Measurements from ENCODE around the gene GSPT1. TPM values are rescaled to one million over a fixed set of nuclear protein-coding genes. Genes with fewer than 3 reads are reported as not detected.
"Not testable (repeated sequence)": the region's sequence is repeated elsewhere in the genome, so short reads cannot be mapped to it uniquely, and the experiment has no call there.

The GSPT1 gene
- polyA plus RNA-seq (ENCODE audit: insufficient read length in 3 of 3): 100 to 1,000 TPM in 2 of 3 donors, 10 to 100 TPM in 1; 100.0 to 117 (median 110) TPM
- long read RNA-seq, donor 1, full-length matches to known transcripts: 12 of 12 reads
- long read RNA-seq, donor 1, partial matches to known transcripts: 0 of 12 reads
- long read RNA-seq, donor 1, other reads (novel, unspliced or antisense): 0 of 12 reads
- long read RNA-seq, donor 2, full-length matches to known transcripts: 21 of 21 reads
- long read RNA-seq, donor 2, partial matches to known transcripts: 0 of 21 reads
- long read RNA-seq, donor 2, other reads (novel, unspliced or antisense): 0 of 21 reads
- long read RNA-seq, donor 3, full-length matches to known transcripts: 19 of 27 reads
- long read RNA-seq, donor 3, partial matches to known transcripts: 8 of 27 reads
- long read RNA-seq, donor 3, other reads (novel, unspliced or antisense): 0 of 27 reads
- long read RNA-seq, donor 4, full-length matches to known transcripts: 30 of 30 reads
- long read RNA-seq, donor 4, partial matches to known transcripts: 0 of 30 reads
- long read RNA-seq, donor 4, other reads (novel, unspliced or antisense): 0 of 30 reads
- long read RNA-seq, donor 5, full-length matches to known transcripts: 13 of 13 reads
- long read RNA-seq, donor 5, partial matches to known transcripts: 0 of 13 reads
- long read RNA-seq, donor 5, other reads (novel, unspliced or antisense): 0 of 13 reads
- long read RNA-seq, donor 6, full-length matches to known transcripts: 25 of 25 reads
- long read RNA-seq, donor 6, partial matches to known transcripts: 0 of 25 reads
- long read RNA-seq, donor 6, other reads (novel, unspliced or antisense): 0 of 25 reads
- long read RNA-seq, donor 7, full-length matches to known transcripts: 24 of 31 reads
- long read RNA-seq, donor 7, partial matches to known transcripts: 7 of 31 reads
- long read RNA-seq, donor 7, other reads (novel, unspliced or antisense): 0 of 31 reads
- long read RNA-seq, donor 8, full-length matches to known transcripts: 3 of 3 reads
- long read RNA-seq, donor 8, partial matches to known transcripts: 0 of 3 reads
- long read RNA-seq, donor 8, other reads (novel, unspliced or antisense): 0 of 3 reads
- long read RNA-seq, donor 9, full-length matches to known transcripts: 25 of 31 reads
- long read RNA-seq, donor 9, partial matches to known transcripts: 6 of 31 reads
- long read RNA-seq, donor 9, other reads (novel, unspliced or antisense): 0 of 31 reads
- long read RNA-seq, donor 10, full-length matches to known transcripts: 11 of 11 reads
- long read RNA-seq, donor 10, partial matches to known transcripts: 0 of 11 reads
- long read RNA-seq, donor 10, other reads (novel, unspliced or antisense): 0 of 11 reads
- long read RNA-seq, donor 11, full-length matches to known transcripts: 16 of 16 reads
- long read RNA-seq, donor 11, partial matches to known transcripts: 0 of 16 reads
- long read RNA-seq, donor 11, other reads (novel, unspliced or antisense): 0 of 16 reads
- long read RNA-seq, donor 12, full-length matches to known transcripts: 30 of 30 reads
- long read RNA-seq, donor 12, partial matches to known transcripts: 0 of 30 reads
- long read RNA-seq, donor 12, other reads (novel, unspliced or antisense): 0 of 30 reads
- long read RNA-seq, donor 13, full-length matches to known transcripts: 8 of 8 reads
- long read RNA-seq, donor 13, partial matches to known transcripts: 0 of 8 reads
- long read RNA-seq, donor 13, other reads (novel, unspliced or antisense): 0 of 8 reads
- long read RNA-seq, donor 14: 0 reads
- long read RNA-seq, donor 15: 0 reads
- long read RNA-seq, donor 16, full-length matches to known transcripts: 24 of 31 reads
- long read RNA-seq, donor 16, partial matches to known transcripts: 7 of 31 reads
- long read RNA-seq, donor 16, other reads (novel, unspliced or antisense): 0 of 31 reads

DNA sequence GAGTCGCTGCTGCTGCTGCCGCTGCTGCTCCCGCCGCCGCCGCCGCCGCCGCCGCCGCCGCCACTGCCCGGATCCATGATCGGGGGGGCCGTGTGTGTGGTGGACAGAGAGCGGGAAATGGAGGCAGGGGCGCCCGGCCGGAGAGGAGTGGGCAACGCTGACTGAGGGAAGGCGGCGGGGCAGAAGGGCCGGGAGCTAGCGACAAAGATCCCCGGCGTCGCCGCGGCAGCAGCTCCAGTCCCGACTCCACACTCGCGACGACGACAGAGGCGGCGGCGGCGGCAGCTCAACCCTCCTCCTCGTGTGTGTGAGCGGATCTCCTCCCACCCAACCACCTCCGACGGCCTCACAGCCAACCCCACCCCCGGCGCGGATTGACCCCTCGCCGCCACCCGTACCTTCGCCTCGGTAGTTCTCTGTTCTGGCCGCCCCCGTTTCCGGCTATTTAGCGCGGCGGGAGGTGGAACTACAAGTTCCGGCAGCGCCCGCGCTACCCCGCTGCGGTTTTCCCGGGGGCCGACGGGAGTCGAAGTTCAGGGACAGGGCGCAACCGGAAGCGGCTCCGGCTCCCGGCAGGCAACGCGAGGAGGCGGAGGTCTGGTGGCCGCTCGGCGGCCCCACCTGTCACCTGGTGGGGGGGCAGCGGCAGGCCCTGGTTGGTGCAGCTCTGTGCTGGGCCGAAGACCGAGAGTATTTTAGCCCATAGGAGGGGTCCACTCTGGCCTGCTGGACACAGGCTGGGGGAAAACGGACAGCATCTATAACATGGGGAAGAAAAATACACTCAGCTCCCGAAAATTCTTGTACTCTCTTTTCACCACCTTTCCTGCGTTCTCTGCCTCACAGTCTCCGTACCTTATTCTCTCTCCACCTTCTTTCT lies at the start of gene GSPT1:
Gene GSPT1, minus strand, starts transcription at position 313 of the 880 bp plus-strand sequence. Its CDS starts 236 bp downstream, at position 77.
- peak; percentile 99 for DNase-seq

DNA sequence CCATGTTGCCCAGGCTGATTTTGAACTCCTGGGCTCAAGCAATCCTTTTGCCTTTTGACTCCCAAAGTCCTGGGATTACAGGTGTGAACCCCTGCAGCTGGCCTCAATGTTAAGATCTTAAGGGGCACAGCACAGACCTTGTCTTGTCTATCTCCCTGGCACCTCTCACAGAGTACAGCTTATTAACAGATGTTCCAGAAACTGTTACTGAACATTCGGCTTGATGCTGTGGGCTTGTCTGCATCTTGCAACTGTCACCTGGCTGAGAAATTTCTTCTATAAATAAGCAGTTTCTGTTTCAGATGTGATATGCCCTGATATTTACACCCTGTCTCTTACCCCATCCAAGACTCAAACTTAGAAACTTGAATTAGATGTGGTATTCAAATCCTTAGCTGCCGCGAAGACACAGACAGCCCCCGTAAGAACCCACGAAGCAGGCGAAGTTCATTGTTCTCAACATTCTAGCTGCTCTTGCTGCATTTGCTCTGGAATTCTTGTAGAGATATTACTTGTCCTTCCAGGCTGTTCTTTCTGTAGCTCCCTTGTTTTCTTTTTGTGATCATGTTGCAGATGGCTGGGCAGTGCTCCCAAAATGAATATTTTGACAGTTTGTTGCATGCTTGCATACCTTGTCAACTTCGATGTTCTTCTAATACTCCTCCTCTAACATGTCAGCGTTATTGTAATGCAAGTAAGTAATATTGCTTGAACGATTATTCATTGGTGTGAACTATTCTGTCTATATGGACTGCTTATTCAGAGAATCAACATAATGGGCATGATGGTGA lies 49.2 kb upstream of the GSPT1 start, which contains the start of gene TNFRSF17:
Gene TNFRSF17, plus strand, starts transcription at position 450 of the 791 bp plus-strand sequence. Its CDS starts 115 bp downstream, at position 565.
- DNase-seq: no peak

DNA sequence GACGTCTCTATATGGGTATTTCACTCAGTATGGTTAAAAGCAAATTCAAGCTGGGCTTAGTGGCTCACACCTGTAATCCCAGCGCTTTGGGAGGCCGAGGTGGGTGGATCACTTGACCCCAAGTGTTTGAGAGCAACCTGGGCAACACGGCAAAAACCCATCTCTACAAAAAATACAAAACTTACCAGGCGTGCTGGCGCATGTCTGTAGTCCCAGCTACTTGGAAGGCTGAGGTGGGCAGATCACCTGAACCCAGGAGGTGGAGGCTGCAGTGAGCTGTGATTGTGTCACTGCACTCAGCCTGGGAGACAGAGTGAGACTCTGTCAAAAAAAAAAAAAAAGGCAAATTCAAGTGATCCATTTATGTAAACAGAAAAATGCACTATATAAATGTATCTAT lies 48.0 kb upstream of the GSPT1 start:
- DNase-seq: no peak

DNA sequence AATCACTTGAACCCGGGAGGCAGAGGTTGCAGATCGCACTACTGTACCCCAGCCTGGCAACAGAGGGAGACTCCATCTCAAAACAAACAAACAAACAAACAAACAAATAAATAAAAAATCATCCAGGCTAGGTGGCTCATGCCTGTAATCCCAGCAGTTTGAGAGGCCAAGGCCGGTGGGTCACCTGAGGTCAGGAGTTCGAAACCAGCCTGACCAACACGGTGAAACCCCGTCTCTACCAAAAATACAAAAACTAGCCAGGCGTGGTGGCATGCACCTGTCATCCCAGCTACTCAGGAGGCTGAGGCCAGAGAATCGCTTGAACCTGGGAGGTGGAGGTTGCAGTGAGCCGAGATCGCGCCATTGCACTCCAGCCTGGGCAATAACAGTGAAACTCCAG lies 47.2 kb upstream of the GSPT1 start:
- DNase-seq: not testable (repeated sequence)

- not testable (repeated sequence) for DNase-seq
Measured at GRCh38 chr16:11962457-11962856, 46.7 kb upstream of the GSPT1 start.

DNA sequence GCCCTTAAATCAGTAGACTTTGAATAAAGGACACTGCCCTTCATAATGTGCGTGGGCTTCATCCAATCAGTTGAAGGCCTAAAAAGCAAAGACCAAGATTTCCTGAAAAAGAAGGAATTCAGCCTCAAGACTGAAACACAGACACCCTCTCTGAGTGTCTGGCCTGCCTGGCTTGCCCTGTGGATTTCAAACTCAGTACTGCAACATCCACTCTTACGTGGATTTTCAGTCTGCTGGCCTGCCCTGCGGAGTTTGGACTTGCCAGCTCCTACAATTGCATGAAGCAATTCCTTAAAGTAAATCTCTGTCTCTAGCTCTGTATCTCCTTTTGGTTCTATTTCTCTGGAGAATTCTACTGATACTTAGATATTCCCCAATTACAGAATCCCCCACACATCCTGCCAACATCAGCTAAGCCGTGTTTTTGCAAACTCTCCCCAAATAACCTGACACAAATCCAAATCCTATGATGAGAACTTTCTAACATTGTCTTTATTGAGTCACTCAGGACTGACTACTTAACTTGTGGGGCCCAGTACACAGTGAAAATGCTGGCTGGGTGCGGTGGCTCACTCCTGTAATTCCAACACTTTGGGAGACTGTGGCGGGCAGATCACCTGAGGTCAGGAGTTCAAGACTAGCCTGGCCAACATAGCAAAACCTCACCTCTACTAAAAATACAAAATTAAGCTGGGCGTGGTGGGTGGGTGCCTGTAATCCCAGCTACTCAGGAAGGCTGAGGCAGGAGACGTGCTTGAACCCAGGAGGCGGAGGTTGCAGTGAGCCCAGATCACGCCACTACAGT lies 42.0 kb upstream of the GSPT1 start:
- no peak for DNase-seq

DNA sequence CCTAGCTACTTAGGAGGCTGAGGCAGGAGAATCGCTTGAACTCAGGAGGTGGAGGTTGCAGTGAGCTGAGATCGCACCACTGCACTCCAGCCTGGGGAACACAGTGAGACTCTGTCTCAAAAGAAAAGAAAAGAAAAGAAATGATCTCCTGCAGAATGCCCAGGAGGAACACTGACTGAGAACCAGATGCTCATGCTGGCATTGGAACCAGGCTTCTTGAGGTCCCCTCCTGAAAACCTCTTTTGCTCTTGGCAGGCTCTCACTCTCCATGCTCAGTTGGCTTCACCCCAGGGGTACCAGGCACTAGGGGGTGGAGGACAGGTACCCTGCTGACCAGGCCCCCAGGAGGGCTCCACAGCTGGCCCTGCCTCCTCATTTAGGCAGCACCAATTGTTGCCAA lies 40.8 kb upstream of the GSPT1 start:
- DNase-seq: no peak

- no peak for DNase-seq
Measured at GRCh38 chr16:11955713-11956123, 40.0 kb upstream of the GSPT1 start.

DNA sequence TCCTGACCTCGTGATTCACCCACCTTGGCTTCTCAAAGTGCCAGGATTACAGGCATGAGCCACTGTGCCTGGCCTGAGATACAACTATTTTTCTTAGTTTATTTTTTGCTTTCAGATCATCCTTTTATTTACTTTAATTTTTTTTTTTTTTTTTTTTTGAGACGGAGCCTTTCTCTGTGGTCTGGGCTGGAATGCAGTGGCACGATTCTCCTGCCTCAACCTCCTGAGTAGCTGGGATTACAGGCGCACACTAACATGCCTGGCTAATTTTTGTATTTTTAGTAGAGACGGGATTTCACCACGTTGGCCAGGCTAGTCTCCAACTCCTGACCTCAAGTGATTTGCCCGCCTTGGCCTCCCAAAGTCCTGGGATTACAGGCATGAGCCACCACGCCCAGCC lies 37.8 kb upstream of the GSPT1 start:
- DNase-seq: not testable (repeated sequence)

DNA sequence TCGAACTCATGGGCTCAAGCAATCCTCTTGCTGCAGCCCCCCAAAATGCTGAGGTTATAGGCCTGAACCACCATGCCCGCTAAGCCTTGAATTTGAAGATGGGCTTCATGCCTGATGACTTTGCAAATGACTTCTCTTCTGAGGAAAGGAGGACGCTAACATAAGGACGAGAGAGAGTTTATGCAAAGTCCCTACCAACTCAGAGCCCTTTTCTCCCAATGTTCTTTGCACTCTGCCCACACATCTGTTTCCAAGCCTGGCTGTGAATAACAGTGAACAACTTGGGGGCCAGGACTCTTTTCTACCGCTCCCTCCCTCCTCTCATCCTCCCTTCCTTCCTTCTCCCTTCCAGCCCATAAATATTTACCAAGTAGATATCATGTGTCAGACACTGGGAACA lies 34.6 kb upstream of the GSPT1 start:
- DNase-seq: no peak

GRCh38 chr16:11949527-11949926 lies 33.8 kb upstream of the GSPT1 start:
- no peak for DNase-seq

DNA sequence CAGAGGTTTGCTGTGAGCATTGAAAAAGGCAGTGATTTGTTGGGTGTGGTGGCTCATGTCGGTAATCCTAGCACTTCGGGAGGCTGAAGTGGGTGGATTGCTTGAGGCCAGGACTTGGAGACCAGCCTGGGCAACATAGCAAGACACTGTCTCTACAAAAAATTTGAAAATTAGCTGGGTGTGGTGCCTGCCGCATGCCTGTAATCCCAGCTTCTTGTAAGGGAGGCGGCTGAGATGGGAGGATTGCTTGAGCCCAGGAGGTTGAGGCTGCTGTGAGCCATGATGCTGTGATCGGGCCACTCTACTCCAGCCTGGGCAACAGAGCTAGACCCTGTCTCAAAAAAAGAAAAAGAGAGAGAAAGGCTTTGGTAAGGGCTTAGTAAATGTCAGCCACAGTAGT lies 33.1 kb upstream of the GSPT1 start:
- no peak for DNase-seq

DNA sequence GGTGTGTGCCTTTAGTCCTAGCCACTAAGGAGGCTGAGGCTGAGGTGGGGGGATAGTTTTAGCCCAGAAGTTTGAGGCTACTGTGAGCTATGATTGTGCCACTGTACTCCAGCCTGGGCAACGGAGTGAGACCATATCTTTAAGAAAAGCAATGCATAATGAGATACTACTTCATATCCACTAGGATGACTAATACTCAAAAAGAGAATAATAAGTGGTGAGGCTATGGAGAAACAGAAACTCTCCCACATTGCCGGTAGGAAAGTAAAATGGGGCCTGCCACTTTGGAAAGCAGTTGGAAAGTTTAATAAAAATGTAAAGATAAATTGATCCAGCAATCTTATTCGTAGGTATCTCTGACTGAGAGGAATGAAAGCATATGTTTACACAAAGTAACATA lies 30.7 kb upstream of the GSPT1 start:
- DNase-seq: no peak

DNA sequence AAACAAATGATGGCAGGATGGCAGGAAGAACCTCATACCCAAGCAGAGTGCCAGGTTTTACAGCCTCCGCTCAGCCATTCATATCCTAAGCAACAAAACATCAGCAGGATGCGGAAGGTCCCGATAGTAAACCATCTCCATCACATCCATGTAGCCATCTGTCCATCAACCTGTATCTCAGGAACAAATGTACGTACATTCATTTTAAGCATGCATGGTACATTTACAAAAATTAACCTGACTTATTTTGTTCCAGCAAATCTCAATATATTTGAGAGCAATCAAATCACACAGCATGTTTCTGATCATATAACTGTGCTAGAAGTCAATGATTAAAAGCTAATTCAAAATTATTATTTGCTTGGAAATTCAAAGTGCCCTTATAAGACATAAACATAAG lies 26.2 kb upstream of the GSPT1 start, which contains the start of gene NPIPB2:
Gene NPIPB2, minus strand, starts transcription at position 101 of the 400 bp plus-strand sequence. Its CDS starts 0 bp downstream, at position 101.
- not testable (repeated sequence) for DNase-seq

GRCh38 chr16:11927350-11927749 lies 11.6 kb upstream of the GSPT1 start:
- not testable (repeated sequence) for DNase-seq

GRCh38 chr16:11924046-11924445 lies 8.3 kb upstream of the GSPT1 start:
- not testable (repeated sequence) for DNase-seq
